RWPE1 (cell line): ENCODE results near the gene RPS5.
"Not testable (repeated sequence)": the region's sequence is repeated elsewhere in the genome, so short reads cannot be mapped to it uniquely, and the experiment has no call there.

ENCODE experiments used
- CTCF ChIA-PET: fragments of 350-600 bp; sonication (Branson Sonifier 250); formaldehyde crosslinking; extraction: SDS; loops from one replicate; lab custom pipeline; 2021; lab: Yijun Ruan, JAX
- POLR2A ChIA-PET: fragments of 400-600 bp; formaldehyde crosslinking; extraction: SDS; loops from one replicate; lab custom pipeline; 2020; ENCODE audit warnings: antibody characterized with exemption; ENCODE audit not compliant: low non-redundant PET; lab: Yijun Ruan, JAX
- DNase-seq: peaks from one replicate; pipeline ENCODE4 v3.0.0; 2012; ENCODE audit warnings: low spot score
- H3K27ac ChIP-seq: fragments of 450-650 bp; 2 replicates; pipeline ENCODE4 v1.5.1; 2017
- TF ChIP-seq, protein P1 (sequence below): fragments of 450-650 bp; conservative IDR thresholded peaks from 2 replicates; pipeline ENCODE4 v1.5.1; 2017; ENCODE audit warnings: low read depth, mild to moderate bottlenecking

The RPS5 gene

DNA sequence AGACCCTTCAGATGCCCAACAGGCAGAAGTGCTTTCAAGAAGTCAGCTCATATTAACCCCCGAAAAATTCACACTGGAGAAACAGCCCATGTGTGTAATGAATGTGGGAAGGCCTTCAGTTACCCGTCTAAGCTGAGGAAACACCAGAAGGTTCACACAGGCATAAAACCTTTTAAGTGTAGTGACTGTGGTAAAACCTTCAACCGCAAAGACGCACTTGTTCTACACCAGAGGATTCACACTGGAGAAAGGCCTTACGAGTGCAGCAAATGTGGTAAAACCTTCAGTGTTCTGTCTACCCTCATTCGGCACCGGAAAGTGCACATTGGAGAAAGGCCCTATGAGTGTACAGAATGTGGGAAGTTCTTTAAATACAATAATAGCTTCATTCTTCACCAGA, 30.0 kb downstream of the RPS5 start:
- CTCF ChIA-PET: no interaction called here
- POLR2A ChIA-PET: no interaction called here
- no peak overlapping the region for H3K27ac ChIP-seq
- DNase-seq: no peak
- TF ChIP-seq, protein P1, sequence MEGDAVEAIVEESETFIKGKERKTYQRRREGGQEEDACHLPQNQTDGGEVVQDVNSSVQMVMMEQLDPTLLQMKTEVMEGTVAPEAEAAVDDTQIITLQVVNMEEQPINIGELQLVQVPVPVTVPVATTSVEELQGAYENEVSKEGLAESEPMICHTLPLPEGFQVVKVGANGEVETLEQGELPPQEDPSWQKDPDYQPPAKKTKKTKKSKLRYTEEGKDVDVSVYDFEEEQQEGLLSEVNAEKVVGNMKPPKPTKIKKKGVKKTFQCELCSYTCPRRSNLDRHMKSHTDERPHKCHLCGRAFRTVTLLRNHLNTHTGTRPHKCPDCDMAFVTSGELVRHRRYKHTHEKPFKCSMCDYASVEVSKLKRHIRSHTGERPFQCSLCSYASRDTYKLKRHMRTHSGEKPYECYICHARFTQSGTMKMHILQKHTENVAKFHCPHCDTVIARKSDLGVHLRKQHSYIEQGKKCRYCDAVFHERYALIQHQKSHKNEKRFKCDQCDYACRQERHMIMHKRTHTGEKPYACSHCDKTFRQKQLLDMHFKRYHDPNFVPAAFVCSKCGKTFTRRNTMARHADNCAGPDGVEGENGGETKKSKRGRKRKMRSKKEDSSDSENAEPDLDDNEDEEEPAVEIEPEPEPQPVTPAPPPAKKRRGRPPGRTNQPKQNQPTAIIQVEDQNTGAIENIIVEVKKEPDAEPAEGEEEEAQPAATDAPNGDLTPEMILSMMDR: no peak

DNA sequence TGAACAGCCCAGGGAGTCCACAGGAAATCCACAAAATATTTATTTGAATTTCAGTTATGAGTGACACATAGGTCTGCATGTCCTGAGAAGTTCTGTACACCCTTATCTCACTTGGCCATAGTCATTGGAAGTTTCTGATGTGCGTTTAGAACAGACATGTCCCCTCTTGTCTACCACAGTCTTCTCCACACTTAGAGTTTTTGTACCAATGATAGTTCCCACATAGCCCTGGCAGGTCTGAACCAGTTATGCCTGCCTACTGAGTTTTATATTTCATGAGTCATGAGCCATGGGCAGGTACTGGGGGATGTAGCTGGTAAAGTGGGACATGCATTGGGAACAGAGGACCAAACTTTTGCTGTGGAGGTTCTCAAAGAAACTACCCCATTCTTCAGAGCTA, 41.5 kb downstream of the RPS5 start:
- TF ChIP-seq, protein P1: no peak
- POLR2A ChIA-PET: no interaction called here
- no peak for DNase-seq
- CTCF ChIA-PET: interaction anchor here (0.6 kb wide), 1 partner anchor 63 kb away, joined by 3 read pairs; no protein-coding TSS in a partner anchor
- H3K27ac ChIP-seq: peak overlapping the region; percentile 19; the same call in 1 of the 2 replicates

DNA sequence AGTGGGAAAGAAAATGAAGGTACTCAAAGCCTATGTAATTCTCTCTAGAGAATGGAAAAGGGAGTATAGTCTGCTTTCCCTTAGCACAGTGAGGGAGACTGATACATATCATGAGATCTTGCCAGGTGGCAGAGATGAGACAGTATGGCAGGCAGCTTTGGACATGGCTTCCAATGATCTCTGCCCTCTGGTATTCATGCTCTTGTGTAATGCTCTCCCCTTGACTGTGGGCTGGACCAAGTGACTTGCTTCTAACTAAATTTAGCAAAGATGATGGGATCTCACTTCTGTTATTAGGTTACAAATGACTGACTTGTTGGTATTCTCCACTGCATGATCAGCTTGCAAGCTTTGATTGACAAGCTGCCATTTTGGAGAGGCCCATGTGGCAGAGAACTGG, 42.7 kb downstream of the RPS5 start:
- TF ChIP-seq, protein P1: no peak
- no peak overlapping the region for H3K27ac ChIP-seq
- no peak for DNase-seq
- ChIA-PET POLR2A (no interaction called here), CTCF (interaction anchor here (0.6 kb wide), 1 partner anchor 224 kb away, joined by 3 read pairs; no protein-coding TSS in a partner anchor)

DNA sequence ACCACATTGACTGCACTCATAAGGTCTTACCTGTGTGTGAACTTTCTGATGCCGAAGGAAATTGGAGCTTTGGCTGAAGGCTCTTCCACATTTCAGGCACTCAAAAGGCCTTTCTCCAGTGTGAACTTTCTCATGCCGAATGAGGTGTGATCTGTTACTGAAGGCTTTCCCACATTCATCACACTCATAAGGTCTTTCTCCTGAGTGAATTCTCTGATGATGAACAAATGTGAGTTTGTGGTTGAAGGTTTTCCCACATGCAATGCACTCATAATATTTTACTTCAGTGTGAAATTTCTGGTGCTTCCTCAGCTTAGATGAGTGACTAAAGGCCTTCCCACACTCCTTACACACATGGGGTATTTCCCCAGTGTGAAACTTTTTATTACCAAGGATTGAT, 47.1 kb downstream of the RPS5 start:
- POLR2A ChIA-PET: interaction anchor here (1.0 kb wide), 1 partner anchor 24 kb away, joined by 3 read pairs; no protein-coding TSS in a partner anchor
- no peak for DNase-seq
- CTCF ChIA-PET: no interaction called here
- TF ChIP-seq, protein P1: no peak
- H3K27ac ChIP-seq: no peak overlapping the region

DNA sequence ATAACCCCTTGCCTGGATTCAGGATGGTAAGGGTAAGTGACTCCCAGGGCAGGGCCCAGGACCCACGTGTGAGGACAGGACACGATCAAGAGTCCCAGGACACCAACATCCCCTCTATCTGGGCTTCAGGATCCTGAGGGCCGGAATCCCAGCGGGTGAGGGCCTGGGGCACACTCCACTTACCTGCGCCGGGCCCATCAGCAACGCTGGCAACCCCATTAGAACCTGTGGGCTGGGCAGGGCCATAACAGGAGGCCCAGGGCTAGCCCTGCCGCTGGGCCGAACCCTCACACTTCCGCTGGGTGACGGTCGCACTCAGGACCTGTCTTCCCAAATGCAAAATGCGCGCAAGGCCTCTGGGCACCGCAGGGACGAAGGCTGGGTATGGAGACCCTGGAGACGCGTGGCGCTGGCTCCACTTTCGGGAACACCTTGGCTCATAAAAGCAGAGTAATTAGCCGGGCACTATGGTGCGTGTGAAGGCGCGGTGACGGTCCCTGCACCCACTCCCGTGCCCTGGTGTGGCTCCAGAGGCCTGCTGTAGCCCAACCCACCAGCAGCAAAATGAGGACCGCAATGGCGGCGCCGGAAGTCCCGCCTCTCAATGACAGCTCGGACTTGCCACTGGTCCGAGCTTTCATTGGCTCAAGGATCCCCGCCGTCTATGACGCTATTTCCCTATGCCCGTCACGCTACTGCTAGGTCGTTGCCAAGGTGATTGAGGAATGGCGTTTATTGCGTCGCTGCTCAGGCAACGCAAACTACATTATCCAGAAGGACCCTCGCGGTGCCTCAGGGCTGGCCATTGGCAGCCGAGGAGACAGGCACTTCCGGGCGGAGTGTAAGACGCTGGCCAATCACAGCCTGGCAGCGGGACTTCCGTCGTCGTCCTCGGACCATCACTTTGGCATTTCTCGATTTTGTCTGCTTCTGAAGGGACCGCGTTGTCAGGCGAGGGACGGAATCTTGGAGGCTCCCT, 52.8 kb downstream of the RPS5 start, which contains the start of gene ZNF132:
Gene ZNF132, minus strand, starts transcription at position 578 of the 979 bp plus-strand sequence. Its CDS starts 332 bp downstream, at position 246.
- CTCF ChIA-PET: no interaction called here
- DNase-seq: peak; percentile 99
- H3K27ac ChIP-seq: peak within 1 kb of the TSS; percentile 80
- TF ChIP-seq, protein P1: no peak
- POLR2A ChIA-PET: no interaction called here

DNA sequence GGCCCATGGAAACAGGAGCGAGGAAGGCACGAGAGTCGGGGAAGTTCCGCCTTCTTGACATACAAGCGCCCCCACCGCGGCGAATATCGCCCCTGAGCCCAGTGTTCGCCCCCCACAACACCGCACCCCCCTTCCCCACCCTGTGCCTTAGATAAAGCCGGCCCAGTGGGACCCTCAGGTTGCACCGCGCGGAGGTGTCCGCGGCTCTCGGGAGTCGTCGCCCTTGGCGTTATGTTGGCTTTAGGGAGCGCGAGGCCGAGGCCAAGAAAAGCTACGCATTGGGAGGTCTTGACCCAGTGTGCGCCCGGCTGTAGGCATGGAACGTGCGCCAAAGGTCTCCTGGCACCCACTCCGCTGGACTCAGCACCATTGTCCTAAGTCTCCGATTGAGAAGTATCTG, 53.5 kb downstream of the RPS5 start:
- peak overlapping the region; percentile 80 for H3K27ac ChIP-seq
- ChIA-PET CTCF (no interaction called here), POLR2A (no interaction called here)
- TF ChIP-seq, protein P1: no peak
- no peak for DNase-seq

DNA sequence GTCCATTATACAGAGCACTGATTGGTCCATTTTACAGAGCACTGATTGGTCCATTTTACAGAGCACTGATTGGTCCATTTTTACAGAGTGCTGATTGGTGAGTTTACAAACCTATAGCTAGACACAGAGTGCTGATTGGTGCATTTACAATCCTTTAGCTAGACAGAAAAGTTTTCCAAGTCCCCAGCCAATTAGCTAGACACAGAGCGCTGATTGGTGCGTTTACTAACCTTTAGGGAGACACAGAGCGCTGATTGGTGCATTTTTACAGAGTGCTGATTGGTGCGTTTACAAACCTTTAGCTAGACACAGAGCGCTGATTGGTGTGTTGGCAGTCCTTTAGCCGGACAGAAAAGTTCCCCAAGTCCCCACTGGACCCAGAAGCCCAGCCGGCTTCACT, 55.9 kb downstream of the RPS5 start:
- POLR2A ChIA-PET, H3K27ac ChIP-seq, CTCF ChIA-PET, DNase-seq: not testable (repeated sequence)
